NT2/D1 (cell line): Measurements from ENCODE around the gene GGT6.

Source experiments
- SUZ12 ChIP-seq: IDR thresholded peaks from 2 replicates; pipeline ENCODE4 v1.6.1; 2011; ENCODE audit not compliant: insufficient read length, insufficient read depth; ENCODE audit errors: extremely low read depth
- YY1 ChIP-seq: IDR thresholded peaks from 2 replicates; pipeline ENCODE4 v1.6.1; 2011; ENCODE audit not compliant: insufficient read length, insufficient read depth
- ZNF274 ChIP-seq: IDR thresholded peaks from 2 replicates; pipeline ENCODE4 v1.6.1; 2011; ENCODE audit warnings: mild to moderate bottlenecking, low read depth, low read length

- TF ChIP-seq SUZ12 (no peak), ZNF274 (no peak), YY1 (no peak)
These were observed 2.6 kb downstream of the GGT6 start for GRCh38 chr17:4557626-4558346.
